Muscle of leg (tissue), 11 donors: ENCODE measurements around the gene TRMU. TPM values are rescaled to one million over a fixed set of nuclear protein-coding genes. Genes with fewer than 3 reads are reported as not detected.

ENCODE experiments used
- DNase-seq: peaks from one replicate; pipeline ENCODE4 v3.0.0; 2013
- H3K27ac ChIP-seq: one replicate; pipeline ENCODE4 v1.5.1; 2013; ENCODE audit warnings: mild to moderate bottlenecking, low read length, control low read depth
- H3K27me3 ChIP-seq: one replicate; pipeline ENCODE4 v1.6.1; 2013; ENCODE audit warnings: low read length; ENCODE audit not compliant: control insufficient read depth, insufficient read depth
- H3K36me3 ChIP-seq: one replicate; pipeline ENCODE4 v1.6.1; 2013; ENCODE audit warnings: low read length; ENCODE audit not compliant: control insufficient read depth, insufficient read depth
- H3K4me1 ChIP-seq: one replicate; pipeline ENCODE4 v1.6.1; 2013; ENCODE audit warnings: low read length; ENCODE audit not compliant: control insufficient read depth, insufficient read depth
- H3K4me3 ChIP-seq: one replicate; pipeline ENCODE4 v1.5.1; 2013; ENCODE audit warnings: low read length, control low read depth
- H3K9me3 ChIP-seq: replicated peaks from 2 replicates; pipeline ENCODE4 v1.6.1; 2013; ENCODE audit warnings: low read depth, low read length; ENCODE audit not compliant: control insufficient read depth
- WGBS: methylation state at CpG from one replicate; pipeline ENCODE4 v1.1.5; 2013; ENCODE audit warnings: missing lambda C conversion rate; ENCODE audit not compliant: insufficient coverage; 5-methylcytosine and 5-hydroxymethylcytosine counted together
- polyA plus RNA-seq, 8 donors: library from polyadenylated mRNA; unstranded; fragments of 120-200 nt; gene quantifications; one replicate each; pipeline versions ENCODE4 v1.2.1 to v1.2.3, GENCODE V29; 2013; ENCODE audit warnings: inconsistent platforms in 1 of 8, low replicate concordance in 1 of 8; ENCODE audit not compliant: insufficient read length in 8 of 8, insufficient read depth in 1 of 8
- total RNA-seq: library from RNA; stranded (reverse); fragments of 120-200 nt; gene quantifications from one replicate; pipeline ENCODE4 v1.2.4, GENCODE V29; 2013

Gene TRMU
- total and polyA plus RNA-seq, 9 donors, result 28.2 to 37.7 (median 30.1) TPM

- WGBS, result 80% methylated on average over 24 of the region's 31 CpGs
- Histone ChIP-seq H3K9me3 (no peaks in the 10 kb centered on the region), H3K36me3 (no peaks in the 10 kb centered on the region), H3K4me3 (no peak overlapping the region), H3K27me3 (peaks cover 11% of the 10 kb centered on the region), H3K27ac (no peak overlapping the region), H3K4me1 (peaks cover 5% of the 10 kb centered on the region)
- no peak for DNase-seq
These were observed 33.6 kb downstream of the TRMU start for GRCh38 chr22:46368871-46369715.

DNA sequence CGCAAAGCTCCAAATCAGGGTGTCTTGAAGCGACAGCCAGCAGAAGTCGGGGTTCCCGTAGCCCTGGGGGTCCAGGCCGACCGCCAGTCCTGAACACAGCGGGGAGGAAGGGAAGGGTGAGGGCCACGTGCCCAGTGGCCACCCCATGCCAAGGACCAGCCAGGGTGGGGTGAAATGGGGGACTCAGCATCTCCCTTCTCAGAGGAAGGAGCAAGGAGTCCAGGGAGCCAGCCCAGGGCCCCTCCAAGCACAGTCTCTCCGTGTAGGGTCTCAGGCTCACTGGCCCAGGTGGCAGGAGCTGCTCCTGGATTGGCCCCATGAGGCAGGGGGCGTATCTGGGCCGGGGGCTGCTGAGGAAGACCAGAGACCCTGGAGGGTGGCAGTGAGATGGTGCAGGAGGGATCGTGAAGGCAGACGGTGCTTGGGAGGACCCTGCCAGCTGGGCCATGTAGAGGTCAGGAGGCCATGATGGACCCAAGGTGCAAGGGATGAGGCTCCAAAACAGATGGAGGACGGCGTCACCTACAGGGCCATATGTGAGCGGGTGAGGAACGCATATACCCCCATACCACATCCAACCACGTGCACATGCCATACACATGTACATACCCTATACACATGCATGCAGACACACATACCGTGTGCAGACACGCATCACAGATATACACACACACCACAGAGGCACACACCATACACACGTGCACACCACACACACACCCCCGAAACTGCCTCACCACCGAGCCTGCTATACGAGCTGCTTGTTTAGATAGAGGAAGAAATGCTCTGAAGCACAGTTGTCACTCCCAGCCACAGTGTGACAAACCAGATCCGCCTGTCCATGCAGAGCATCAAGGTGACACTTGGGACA is 34.4 kb downstream of the TRMU start:
- 85% methylated on average over 18 of the region's 25 CpGs for WGBS
- Histone ChIP-seq H3K27ac (no peak overlapping the region), H3K4me3 (no peak overlapping the region), H3K36me3 (no peaks in the 10 kb centered on the region), H3K4me1 (peaks cover 5% of the 10 kb centered on the region), H3K27me3 (peaks cover 11% of the 10 kb centered on the region), H3K9me3 (no peaks in the 10 kb centered on the region)
- DNase-seq, result no peak

DNA sequence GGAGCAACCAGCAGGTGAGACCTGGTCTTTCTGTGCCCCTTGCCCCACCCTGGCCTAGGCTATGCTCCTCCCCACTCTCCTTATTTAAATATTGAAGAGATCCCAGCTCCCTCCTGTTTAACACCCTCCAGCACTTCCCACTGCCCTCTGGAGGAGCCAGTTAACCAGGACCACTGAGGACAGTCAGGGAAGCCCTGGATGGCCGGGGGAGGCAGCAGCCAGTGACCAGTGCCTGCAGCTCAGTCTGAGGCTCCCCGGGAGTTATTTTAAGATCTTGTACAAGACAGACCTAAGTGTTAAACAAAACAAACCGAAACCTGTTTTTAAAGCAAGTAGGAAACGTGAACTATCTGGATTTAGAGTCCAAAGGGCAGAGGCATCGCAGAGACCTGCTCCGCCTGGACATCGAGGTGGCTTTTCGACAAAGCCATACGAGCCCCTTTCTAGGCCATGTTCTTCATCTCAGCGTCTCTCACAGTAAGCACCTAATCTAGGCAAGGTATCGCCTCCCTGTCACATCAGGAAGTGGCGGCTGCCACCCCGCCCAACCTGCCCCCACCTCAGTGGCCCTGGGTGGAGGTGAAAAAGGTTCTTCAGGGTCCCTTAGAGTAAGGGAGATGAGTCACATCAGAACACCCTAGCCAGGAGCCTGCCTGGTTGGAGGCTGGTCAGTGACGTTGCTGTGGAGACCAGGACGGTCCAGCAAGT is 35.2 kb downstream of the TRMU start:
- Histone ChIP-seq H3K27me3 (peaks cover 11% of the 10 kb centered on the region), H3K36me3 (no peaks in the 10 kb centered on the region), H3K4me1 (peaks cover 5% of the 10 kb centered on the region), H3K4me3 (no peak overlapping the region), H3K9me3 (peaks cover 1% of the 10 kb centered on the region), H3K27ac (no peak overlapping the region)
- 83% methylated on average over 11 of the region's 15 CpGs for WGBS
- DNase-seq, result no peak

- Histone ChIP-seq H3K4me1 (peaks cover 5% of the 10 kb centered on the region), H3K27ac (no peak overlapping the region), H3K36me3 (no peaks in the 10 kb centered on the region), H3K27me3 (peaks cover 11% of the 10 kb centered on the region), H3K9me3 (peaks cover 4% of the 10 kb centered on the region), H3K4me3 (no peak overlapping the region)
- DNase-seq, result no peak
- 87% methylated on average over 2 of the region's 2 CpGs for WGBS
These were observed 36.2 kb downstream of the TRMU start for GRCh38 chr22:46371623-46372226.

DNA sequence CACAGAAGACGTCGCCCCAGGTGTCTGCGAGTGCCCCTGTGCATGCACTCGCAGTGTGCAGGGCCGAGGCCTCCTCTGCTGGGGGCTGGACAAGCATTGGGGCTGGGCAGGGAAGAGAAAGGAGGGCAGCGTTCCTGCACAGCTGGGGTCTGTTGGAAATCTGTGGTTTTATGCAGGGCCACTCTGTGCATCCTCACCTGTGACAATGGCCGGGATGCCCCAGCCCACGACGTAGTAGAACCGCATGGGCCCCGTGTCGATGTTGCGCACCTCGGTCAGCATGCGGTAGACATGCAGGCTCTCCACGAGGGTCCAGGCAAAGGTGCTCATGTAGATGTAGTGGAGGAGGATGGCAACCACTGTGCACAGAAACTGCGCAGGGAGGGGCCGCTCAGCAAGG is 37.2 kb downstream of the TRMU start:
- Histone ChIP-seq H3K27ac (no peak overlapping the region), H3K36me3 (no peaks in the 10 kb centered on the region), H3K27me3 (peaks cover 5% of the 10 kb centered on the region), H3K4me3 (no peak overlapping the region), H3K9me3 (peaks cover 4% of the 10 kb centered on the region), H3K4me1 (peaks cover 11% of the 10 kb centered on the region)
- 94% methylated on average over 18 of the region's 18 CpGs for WGBS
- no peak for DNase-seq

DNA sequence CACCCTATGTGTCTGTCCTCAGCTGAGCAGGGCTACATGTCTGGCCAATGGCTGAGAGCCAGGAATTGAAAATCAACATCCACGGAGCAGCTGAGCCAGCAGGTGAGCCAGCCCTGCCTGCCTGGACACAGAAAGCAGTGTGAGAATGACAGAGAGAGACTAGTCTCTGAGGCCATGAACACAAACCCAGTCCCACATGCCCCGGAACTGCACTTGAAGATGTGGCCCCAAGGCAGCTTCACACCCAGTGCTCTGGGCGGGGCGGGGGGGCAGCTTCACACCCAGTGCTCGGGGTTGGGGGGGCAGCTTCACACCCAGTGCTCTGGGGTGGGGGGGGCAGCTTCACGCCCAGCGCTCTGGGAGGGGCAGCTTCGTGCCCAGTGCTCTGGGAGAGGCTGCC is 37.6 kb downstream of the TRMU start:
- no peak overlapping the region for H3K4me3 ChIP-seq
- H3K9me3 ChIP-seq, result peaks cover 4% of the 10 kb centered on the region
- peaks cover 10% of the 10 kb centered on the region for H3K27me3 ChIP-seq
- 63% methylated on average over 4 of the region's 8 CpGs for WGBS
- no peaks in the 10 kb centered on the region for H3K36me3 ChIP-seq
- no peak overlapping the region for H3K27ac ChIP-seq
- H3K4me1 ChIP-seq, result peaks cover 16% of the 10 kb centered on the region
- DNase-seq, result peak; percentile 45

- Histone ChIP-seq H3K27ac (no peak overlapping the region), H3K9me3 (peaks cover 4% of the 10 kb centered on the region), H3K4me1 (peaks cover 22% of the 10 kb centered on the region), H3K4me3 (no peak overlapping the region), H3K27me3 (peaks cover 11% of the 10 kb centered on the region), H3K36me3 (no peaks in the 10 kb centered on the region)
- DNase-seq, result no peak
- WGBS, result 65% methylated on average over 8 of the region's 31 CpGs
These were observed 38.6 kb downstream of the TRMU start for GRCh38 chr22:46373921-46374662.

- 90% methylated on average over 36 of the region's 38 CpGs for WGBS
- Histone ChIP-seq H3K4me3 (no peak overlapping the region), H3K27me3 (peaks cover 13% of the 10 kb centered on the region), H3K9me3 (peaks cover 4% of the 10 kb centered on the region), H3K36me3 (no peaks in the 10 kb centered on the region), H3K27ac (no peak overlapping the region), H3K4me1 (peaks cover 22% of the 10 kb centered on the region)
- DNase-seq, result no peak
These were observed 39.4 kb downstream of the TRMU start for GRCh38 chr22:46374663-46375474.

DNA sequence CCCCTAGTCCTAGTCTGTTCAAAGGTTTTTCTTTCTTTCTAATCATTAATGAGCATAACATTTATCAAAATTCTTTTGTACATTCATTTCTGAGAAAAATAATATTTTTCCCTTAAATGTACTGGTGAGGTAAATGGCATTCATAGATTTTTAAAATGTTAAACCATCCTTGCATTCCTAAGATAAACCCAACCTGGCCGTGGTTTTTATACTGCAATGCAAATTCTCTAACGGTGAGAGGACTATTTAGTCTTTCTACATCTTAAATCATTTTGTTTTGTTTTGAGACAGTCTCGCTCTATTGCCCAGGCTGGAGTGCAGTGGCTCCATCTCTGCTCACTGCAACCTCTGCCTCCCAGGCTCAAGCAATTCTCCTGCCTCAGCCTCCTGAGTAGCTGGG is 40.6 kb downstream of the TRMU start:
- no peak for DNase-seq
- Histone ChIP-seq H3K9me3 (peaks cover 4% of the 10 kb centered on the region), H3K4me3 (no peak overlapping the region), H3K27ac (no peak overlapping the region), H3K27me3 (peaks cover 15% of the 10 kb centered on the region), H3K4me1 (peaks cover 22% of the 10 kb centered on the region), H3K36me3 (no peaks in the 10 kb centered on the region)
- WGBS, result 100% methylated on average over 1 of the region's 3 CpGs
